IMR-90 (cell line): ENCODE measurements around the gene FOXO4. TPM values are rescaled to one million over a fixed set of nuclear protein-coding genes. Genes with fewer than 3 reads are reported as not detected.

Experiments used
- ATAC-seq: fragments of 200-7000 bp; cut with Tn5 transposase; 2 replicates; pipeline ENCODE4 v1.9.1; 2020; ENCODE audit warnings: low read depth, mild to moderate bottlenecking, moderate library complexity
- BruUV-seq: library from RNA; stranded (reverse); fragments of 400-500 nt; replicated peaks from 2 replicates; lab custom pipeline; 2021; lab: Mats Ljungman, UMichigan
- CTCF ChIA-PET: fragments of 300-600 bp; formaldehyde crosslinking; extraction: SDS; loops from one replicate; lab custom pipeline; 2021; ENCODE audit warnings: antibody characterized with exemption; lab: Yijun Ruan, JAX
- POLR2A ChIA-PET: fragments of 300-600 bp; sonication (Branson Sonifier 250); formaldehyde crosslinking; loops from one replicate; lab custom pipeline; 2022; ENCODE audit warnings: antibody characterized with exemption; ENCODE audit not compliant: unreplicated experiment; lab: Charles Lee
- DNase-seq: peaks from one replicate; pipeline ENCODE4 v3.0.0; 2013
- H2AFZ ChIP-seq: replicated peaks from 2 replicates; pipeline ENCODE3; 2013; ENCODE audit warnings: low read length, mild to moderate bottlenecking; ENCODE audit not compliant: poor library complexity
- H2AK5ac ChIP-seq: 2 replicates; pipeline ENCODE4 v1.6.1; 2013; ENCODE audit warnings: low read depth, low read length, inconsistent platforms
- H2AK9ac ChIP-seq: replicated peaks from 2 replicates; pipeline ENCODE3; 2013; ENCODE audit warnings: mild to moderate bottlenecking, low read depth, low read length, moderate library complexity; ENCODE audit not compliant: poor library complexity
- H2BK120ac ChIP-seq: 2 replicates; pipeline ENCODE4 v1.6.1; 2013; ENCODE audit warnings: low read depth, low read length, inconsistent platforms
- H2BK15ac ChIP-seq: 3 replicates; pipeline ENCODE4 v1.6.1; 2013; ENCODE audit warnings: low read depth, low read length, inconsistent platforms
- H2BK20ac ChIP-seq: 2 replicates; pipeline ENCODE4 v1.6.1; 2013; ENCODE audit warnings: low read depth, mild to moderate bottlenecking, inconsistent platforms, low read length, moderate library complexity
- H2BK5ac ChIP-seq: 2 replicates; pipeline ENCODE4 v1.6.1; 2013; ENCODE audit warnings: mild to moderate bottlenecking, low read depth, low read length, inconsistent platforms; ENCODE audit not compliant: poor library complexity, severe bottlenecking
- H3K14ac ChIP-seq: replicated peaks from 2 replicates; pipeline ENCODE4 v1.6.1; 2013; ENCODE audit warnings: low read depth, low read length, inconsistent platforms
- H3K18ac ChIP-seq: 2 replicates; pipeline ENCODE4 v1.6.1; 2013; ENCODE audit warnings: low read depth, low read length, control low read depth
- H3K23ac ChIP-seq: 2 replicates; pipeline ENCODE4 v1.6.1; 2013; ENCODE audit warnings: low read depth, low read length, inconsistent platforms
- H3K27ac ChIP-seq: 2 replicates; pipeline ENCODE4 v1.5.1; 2013; ENCODE audit warnings: mild to moderate bottlenecking, control low read depth, low read length; ENCODE audit not compliant: insufficient read depth
- H3K27me3 ChIP-seq: 2 replicates; pipeline ENCODE4 v1.6.1; 2013; ENCODE audit warnings: low read length; ENCODE audit not compliant: control insufficient read depth, insufficient read depth
- H3K36me3 ChIP-seq: 2 replicates; pipeline ENCODE4 v1.6.1; 2013; ENCODE audit warnings: low read length, mixed read lengths; ENCODE audit not compliant: control insufficient read depth, insufficient read depth
- H3K4ac ChIP-seq: 2 replicates; pipeline ENCODE4 v1.6.1; 2013; ENCODE audit warnings: low read depth, low read length, inconsistent platforms
- H3K4me1 ChIP-seq: 2 replicates; pipeline ENCODE4 v1.6.1; 2013; ENCODE audit warnings: low read length, mixed read lengths; ENCODE audit not compliant: control insufficient read depth, insufficient read depth
- H3K4me2 ChIP-seq: 2 replicates; pipeline ENCODE4 v1.6.1; 2013; ENCODE audit warnings: low read depth, mild to moderate bottlenecking, control low read depth, low read length, moderate library complexity
- H3K4me3 ChIP-seq: 2 replicates; pipeline ENCODE4 v1.5.1; 2013; ENCODE audit warnings: low read depth, mild to moderate bottlenecking, control low read depth, low read length, moderate library complexity; ENCODE audit not compliant: insufficient read depth
- H3K56ac ChIP-seq: 2 replicates; pipeline ENCODE4 v1.6.1; 2013; ENCODE audit warnings: low read length, inconsistent platforms; ENCODE audit not compliant: insufficient read depth; ENCODE audit errors: extremely low read depth
- H3K79me1 ChIP-seq, 2 experiments: 2 replicates each; pipeline ENCODE4 v1.6.1; 2013; ENCODE audit warnings: low read length in 2 of 2, inconsistent platforms in 1 of 2, low read depth in 1 of 2
- H3K9ac ChIP-seq: 2 replicates; pipeline ENCODE4 v1.6.1; 2013; ENCODE audit warnings: low read depth, low read length, control low read depth
- H3K9me1 ChIP-seq: 2 replicates; pipeline ENCODE4 v1.6.1; 2013; ENCODE audit warnings: low read length, inconsistent platforms; ENCODE audit not compliant: insufficient read depth
- H3K9me3 ChIP-seq: 2 replicates; pipeline ENCODE4 v1.6.1; 2013; ENCODE audit warnings: low read length; ENCODE audit not compliant: control insufficient read depth, insufficient read depth
- H4K20me1 ChIP-seq: 2 replicates; pipeline ENCODE4 v1.6.1; 2013; ENCODE audit warnings: low read length, inconsistent platforms; ENCODE audit not compliant: insufficient read depth
- H4K5ac ChIP-seq: 2 replicates; pipeline ENCODE4 v1.6.1; 2013; ENCODE audit warnings: mild to moderate bottlenecking, low read depth, low read length, control low read depth
- H4K8ac ChIP-seq, 2 experiments: 2 replicates each; pipeline ENCODE4 v1.6.1; 2013; ENCODE audit warnings: low read depth in 2 of 2, low read length in 2 of 2, control low read depth in 1 of 2, inconsistent platforms in 1 of 2
- H4K91ac ChIP-seq: 2 replicates; pipeline ENCODE4 v1.6.1; 2013; ENCODE audit warnings: low read depth, low read length, inconsistent platforms; ENCODE audit not compliant: insufficient read depth
- FOS ChIP-seq: fragments of 150-350 bp; IDR thresholded peaks from 2 replicates; pipeline ENCODE4 v1.6.1; 2016; ENCODE audit warnings: low read depth, low read length
- WGBS, 2 experiments: methylation state at CpG; one replicate each; pipeline versions ENCODE4 v1.1.5 to v1.1.7; 2013; ENCODE audit warnings: missing lambda C conversion rate in 2 of 2; ENCODE audit not compliant: insufficient read length in 1 of 2; ENCODE audit errors: extremely low coverage in 2 of 2; 5-methylcytosine and 5-hydroxymethylcytosine counted together
- dilution Hi-C: fragments of 300-500 bp; cut with HindIII; formaldehyde crosslinking; loops from one replicate; pipeline ENCODE4 v1.14.3; 2018; ENCODE audit warnings: low sequenced_read_pairs; ENCODE audit not compliant: unreplicated experiment
- in situ Hi-C: fragments of 300-500 bp; cut with MboI; formaldehyde crosslinking; loops from 3 replicates; pipeline ENCODE4 v1.14.3; 2019; ENCODE audit warnings: low sequenced_read_pairs, inconsistent platforms, mixed read lengths
- intact Hi-C: fragments of 100-400 bp; cut with micrococcal nuclease; formaldehyde crosslinking; loops from 2 replicates; pipeline ENCODE4 v1.10.0; 2022
- polyA plus RNA-seq, 3 experiments: library from polyadenylated mRNA; depleted of rRNA; stranded (reverse); fragments of >200 nt; gene quantifications; 2 replicates each; pipeline ENCODE4 v1.2.3, GENCODE V29; 2012; ENCODE audit warnings: low replicate concordance in 1 of 3
- total RNA-seq: library from RNA; depleted of rRNA; stranded (reverse); fragments of >200 nt; gene quantifications from 2 replicates; pipeline ENCODE4 v1.2.3, GENCODE V29; 2012

The FOXO4 gene
- total and polyA plus RNA-seq, 2 of the 4 experiments (the other 2 are of a cell fraction) = 2.0 to 2.6 TPM

- ChIA-PET POLR2A (no interaction called here), CTCF (no interaction called here)
- Histone ChIP-seq H2BK15ac (no peak overlapping the region), H2BK20ac (no peak overlapping the region), H2AK9ac (no peak overlapping the region), H3K79me1 (no peaks in the 10 kb centered on the region), H3K18ac (no peak overlapping the region), H3K14ac (no peak overlapping the region), H4K91ac (no peak overlapping the region), H2BK120ac (no peak overlapping the region), H3K27me3 (peaks cover 19% of the 10 kb centered on the region), H4K8ac (no peak overlapping the region), H3K27ac (no peak overlapping the region), H3K9me1 (no peaks in the 10 kb centered on the region), H3K4me3 (no peak overlapping the region), H3K23ac (no peak overlapping the region), H2AK5ac (no peak overlapping the region), H3K9ac (no peak overlapping the region), H3K56ac (no peak overlapping the region), H3K9me3 (no peaks in the 10 kb centered on the region), H3K4me1 (no peaks in the 10 kb centered on the region), H4K5ac (no peak overlapping the region), H3K4me2 (no peak overlapping the region), H2AFZ (no peak overlapping the region), H3K4ac (no peak overlapping the region), H2BK5ac (no peak overlapping the region), H3K36me3 (no peaks in the 10 kb centered on the region), H4K20me1 (no peaks in the 10 kb centered on the region)
- in situ Hi-C loops (no loop called here), dilution Hi-C loops (no loop called here), intact Hi-C loops (no loop called here)
- 67% methylated on average over 1 of the region's 4 CpGs; no CpG with 5 or more reads in 1 of the 2 experiments for WGBS, 2 experiments
- DNase-seq (no peak), ATAC-seq (no peak)
- BruUV-seq = no TSS peak
- no peak for TF ChIP-seq FOS
These were observed 11.6 kb downstream of the FOXO4 start for GRCh38 chrX:71107245-71107644.
